HepG2 (cell line): ENCODE data around the gene THAP6. TPM values are rescaled to one million over a fixed set of nuclear protein-coding genes. Genes with fewer than 3 reads are reported as not detected.

ENCODE experiments used
- ATAC-seq: fragments of 200-7000 bp; cut with Tn5 transposase; 3 replicates; pipeline ENCODE4 v1.9.1; 2020; ENCODE audit warnings: mild to moderate bottlenecking, moderate library complexity
- BruUV-seq: library from RNA; stranded (reverse); fragments of 400-500 nt; replicated peaks from 2 replicates; lab custom pipeline; 2021; lab: Mats Ljungman, UMichigan
- CTCF ChIA-PET: fragments of 300-600 bp; formaldehyde crosslinking; extraction: SDS; loops from one replicate; lab custom pipeline; 2021; ENCODE audit warnings: low total read pairs, inconsistent platforms, low intra/inter-chr PET ratio; lab: Yijun Ruan, JAX
- POLR2A ChIA-PET: fragments of 350-600 bp; sonication (Branson Sonifier 250); formaldehyde crosslinking; loops from one replicate; lab custom pipeline; 2020; ENCODE audit warnings: antibody characterized with exemption, inconsistent platforms; lab: Yijun Ruan, JAX
- DNase-seq: peaks from one replicate; pipeline ENCODE4 v3.0.0-alpha.2; 2015; ENCODE audit warnings: low spot score
- FAIRE-seq: peaks from 3 replicates; lab custom pipeline; 2011; peaks lifted over from hg19 to GRCh38; lab: Jason Lieb, UNC
- H2AFZ ChIP-seq: one replicate; pipeline ENCODE4 v1.6.1; 2011; ENCODE audit warnings: low read length, inconsistent platforms
- H3K27ac ChIP-seq: fragments of 300-600 bp; 3 replicates; pipeline ENCODE4 v1.8.0; 2011; ENCODE audit warnings: mixed run types, mild to moderate bottlenecking, mixed read lengths, low read length, inconsistent platforms; ENCODE audit not compliant: insufficient read depth; ENCODE audit errors: extremely low read length
- H3K27me3 ChIP-seq, 2 experiments: fragments of 200-600 bp in 1 of 2; 2 replicates in 1 of 2; 3 replicates in 1 of 2; pipeline versions ENCODE4 v1.6.0 to v1.8.0; 2011; ENCODE audit warnings: low read length in 2 of 2, mild to moderate bottlenecking in 2 of 2, moderate library complexity in 2 of 2, inconsistent platforms in 1 of 2; ENCODE audit not compliant: insufficient read depth in 2 of 2, control insufficient read depth in 1 of 2
- H3K36me3 ChIP-seq, 2 experiments: fragments of 200-600 bp in 1 of 2; replicated peaks in 1 of 2; 2 replicates in 1 of 2; 3 replicates in 1 of 2; pipeline versions ENCODE4 v1.5.1 to v1.8.0; 2011; ENCODE audit warnings: low read length in 2 of 2, inconsistent platforms in 1 of 2; ENCODE audit not compliant: insufficient read depth in 2 of 2, control insufficient read depth in 1 of 2
- H3K4me1 ChIP-seq: 2 replicates; pipeline ENCODE4 v1.5.1; 2012; ENCODE audit warnings: low read length, inconsistent platforms; ENCODE audit not compliant: insufficient read depth
- H3K4me2 ChIP-seq: 2 replicates; pipeline ENCODE4 v1.6.0; 2011; ENCODE audit warnings: low read depth, low read length, inconsistent platforms
- H3K4me3 ChIP-seq, 3 experiments: fragments of 200-600 bp in 1 of 3; sonication (generic), shearing (Covaris generic) in 1 of 3; replicated peaks in 1 of 3; 2 replicates each; pipeline ENCODE4 v1.5.1; 2011 to 2016; ENCODE audit warnings: low read length in 3 of 3, inconsistent platforms in 2 of 3, low read depth in 2 of 3, mild to moderate bottlenecking in 2 of 3, control low read depth in 1 of 3, mixed read lengths in 1 of 3; ENCODE audit not compliant: insufficient read depth in 1 of 3
- H3K79me2 ChIP-seq: one replicate; pipeline ENCODE4 v1.6.1; 2011; ENCODE audit warnings: low read length, inconsistent platforms; ENCODE audit not compliant: insufficient read depth
- H3K9ac ChIP-seq: 2 replicates; pipeline ENCODE4 v1.6.0; 2011; ENCODE audit warnings: mild to moderate bottlenecking, low read depth, low read length, inconsistent platforms; ENCODE audit not compliant: insufficient read depth
- H3K9me3 ChIP-seq: 2 replicates; pipeline ENCODE4 v1.5.1; 2012; ENCODE audit warnings: mild to moderate bottlenecking, low read length
- H4K20me1 ChIP-seq: 2 replicates; pipeline ENCODE4 v1.6.0; 2011; ENCODE audit warnings: inconsistent platforms, mild to moderate bottlenecking, low read length, moderate library complexity; ENCODE audit not compliant: insufficient read depth
- ATF7-NPFF ChIP-seq: sonication (generic); formaldehyde crosslinking; IDR thresholded peaks from 2 replicates; pipeline ENCODE4 v1.8.1; 2023; ENCODE audit warnings: mild to moderate bottlenecking, low read depth, missing genetic modification reagents, moderate library complexity
- CHCHD3 ChIP-seq: sonication (generic); formaldehyde crosslinking; IDR thresholded peaks from 2 replicates; pipeline ENCODE4 v1.8.0; 2022; ENCODE audit warnings: mild to moderate bottlenecking, missing genetic modification reagents, moderate library complexity
- HDAC1 ChIP-seq: sonication (generic); formaldehyde crosslinking; IDR thresholded peaks from 2 replicates; pipeline ENCODE4 v1.5.1; 2020; ENCODE audit warnings: mild to moderate bottlenecking, missing genetic modification reagents
- MYNN ChIP-seq: sonication (generic); formaldehyde crosslinking; IDR thresholded peaks from 2 replicates; pipeline ENCODE4 v1.4.0; 2020; ENCODE audit warnings: mild to moderate bottlenecking, low read depth, missing genetic modification reagents
- PCBP2 ChIP-seq: fragments of 200-400 bp; formaldehyde crosslinking; optimal IDR thresholded peaks from 2 replicates; pipeline ENCODE3; 2018; ENCODE audit warnings: low read length, low read depth; ENCODE audit not compliant: poor library complexity, severe bottlenecking
- RAD51 ChIP-seq: fragments of 450-650 bp; IDR thresholded peaks from 2 replicates; pipeline ENCODE4 v1.6.1; 2016; ENCODE audit warnings: borderline replicate concordance
- ZEB1 ChIP-seq: IDR thresholded peaks from 2 replicates; pipeline ENCODE4 v1.6.1; 2012; ENCODE audit warnings: mild to moderate bottlenecking, low read depth, inconsistent platforms; ENCODE audit not compliant: insufficient replicate concordance
- ZNF142 ChIP-seq: sonication (generic); formaldehyde crosslinking; IDR thresholded peaks from 2 replicates; pipeline ENCODE4 v1.4.0; 2020; ENCODE audit warnings: missing genetic modification reagents
- ZNF563 ChIP-seq: sonication (generic); formaldehyde crosslinking; IDR thresholded peaks from 2 replicates; pipeline ENCODE4 v1.8.0; 2022; ENCODE audit warnings: mild to moderate bottlenecking, moderate library complexity, missing genetic modification reagents
- ZNF607 ChIP-seq: sonication (generic); formaldehyde crosslinking; IDR thresholded peaks from 2 replicates; pipeline ENCODE4 v1.5.1; 2020; ENCODE audit warnings: missing genetic modification reagents, mild to moderate bottlenecking, borderline replicate concordance
- ZNF749 ChIP-seq: sonication (generic); formaldehyde crosslinking; IDR thresholded peaks from 2 replicates; pipeline ENCODE4 v1.8.0; 2022; ENCODE audit warnings: mild to moderate bottlenecking, missing genetic modification reagents, moderate library complexity, borderline replicate concordance
- ZSCAN29 ChIP-seq: sonication (generic); formaldehyde crosslinking; conservative IDR thresholded peaks from 2 replicates; pipeline ENCODE4 v1.4.0; 2020; ENCODE audit warnings: mild to moderate bottlenecking, missing genetic modification reagents
- WGBS: methylation state at CpG from one replicate; pipeline ENCODE4 v1.1.6; 2017; ENCODE audit warnings: low lambda C conversion rate; 5-methylcytosine and 5-hydroxymethylcytosine counted together
- in situ Hi-C: cut with HindIII; loops from 2 replicates; pipeline ENCODE4 v1.10.0; 2017; ENCODE audit warnings: low pct_unique_long_range_greater_than_20kb; ENCODE audit not compliant: extremely low pct_ligation_motif_present
- intact Hi-C: fragments of 100-400 bp; cut with micrococcal nuclease; formaldehyde crosslinking; loops from one replicate; pipeline ENCODE4 v1.10.0; 2022; ENCODE audit not compliant: unreplicated experiment
- polyA plus RNA-seq, 8 experiments: library from polyadenylated mRNA; depleted of rRNA in 3 of 8; stranded (reverse) in 7 of 8; unstranded in 1 of 8; fragments of >200 nt; fragmentation: Illumina TruSeq in 4 of 8; extraction: Trizol in 4 of 8; gene quantifications; 2 replicates each; pipeline versions ENCODE4 v1.2.1 to v1.2.3, GENCODE V29; 2011 to 2016; ENCODE audit warnings: low read depth in 4 of 8, missing spikeins in 1 of 8, mixed read lengths in 1 of 8; ENCODE audit not compliant: insufficient read depth in 1 of 8
- total RNA-seq, 5 experiments: library from RNA; depleted of rRNA; stranded (reverse); fragments of >200 nt; fragmentation: Illumina TruSeq; extraction: Trizol; gene quantifications; 2 replicates each; pipeline ENCODE4 v1.2.3, GENCODE V29; 2016; ENCODE audit warnings: low read depth in 1 of 5
- TF ChIP-seq, protein P1 (sequence below): sonication (generic); formaldehyde crosslinking; IDR thresholded peaks from 2 replicates; pipeline ENCODE4 v1.4.0; 2020; ENCODE audit warnings: missing genetic modification reagents; ENCODE audit errors: not compliant biosample characterization

Gene THAP6
- total and polyA plus RNA-seq, 2 of the 13 experiments (the other 11 are each of a cell fraction or from before 2014, with no cell fraction given), result 9.3 to 14.7 TPM

DNA sequence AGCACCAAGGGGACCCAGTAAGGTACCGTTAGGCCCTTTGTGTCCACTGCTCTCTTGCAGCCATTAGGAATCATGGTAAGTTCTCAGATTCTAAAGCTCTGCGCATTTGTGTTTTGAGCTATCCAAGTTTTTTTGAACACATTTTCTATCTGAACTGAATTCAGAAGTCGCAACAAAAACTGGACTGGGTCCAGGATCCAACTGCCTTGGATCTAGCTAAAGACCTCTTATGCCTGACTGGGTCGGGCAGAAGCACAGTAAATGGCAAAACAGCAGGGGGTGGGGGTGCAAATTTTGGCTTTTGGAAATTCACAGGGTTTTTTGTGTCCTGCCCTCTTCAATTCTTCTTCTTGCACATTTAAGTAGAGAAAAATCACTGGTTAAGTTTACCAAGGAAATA is 30.1 kb upstream of the THAP6 start:
- BruUV-seq, result no TSS peak
- H4K20me1 ChIP-seq, result no peaks in the 10 kb centered on the region
- no peak for ATAC-seq
- no peak overlapping the region for H3K9ac ChIP-seq
- H2AFZ ChIP-seq, result no peak overlapping the region
- no peak for FAIRE-seq
- no peak overlapping the region for H3K4me3 ChIP-seq
- H3K9me3 ChIP-seq, result no peaks in the 10 kb centered on the region
- no peaks in the 10 kb centered on the region for H3K4me1 ChIP-seq
- no peaks in the 10 kb centered on the region for H3K79me2 ChIP-seq
- DNase-seq, result no peak
- no peak overlapping the region for H3K27ac ChIP-seq
- TF ChIP-seq ZNF749 (no peak), HDAC1 (no peak), ZNF607 (no peak), PCBP2 (no peak), ZSCAN29 (CRISPR knock-in tag) (no peak), MYNN (CRISPR knock-in tag) (no peak), ATF7-NPFF (CRISPR knock-in tag) (no peak), RAD51 (no peak), CHCHD3 (CRISPR knock-in tag) (no peak), ZEB1 (no peak), ZNF563 (no peak), ZNF142 (CRISPR knock-in tag) (no peak)
- TF ChIP-seq, protein P1, sequence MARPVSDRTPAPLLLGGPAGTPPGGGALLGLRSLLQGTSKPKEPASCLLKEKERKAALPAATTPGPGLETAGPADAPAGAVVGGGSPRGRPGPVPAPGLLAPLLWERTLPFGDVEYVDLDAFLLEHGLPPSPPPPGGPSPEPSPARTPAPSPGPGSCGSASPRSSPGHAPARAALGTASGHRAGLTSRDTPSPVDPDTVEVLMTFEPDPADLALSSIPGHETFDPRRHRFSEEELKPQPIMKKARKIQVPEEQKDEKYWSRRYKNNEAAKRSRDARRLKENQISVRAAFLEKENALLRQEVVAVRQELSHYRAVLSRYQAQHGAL (CRISPR knock-in tag), result no peak
- intact Hi-C loops, result no loop called here
- no peak overlapping the region for H3K4me2 ChIP-seq
- 91% methylated on average over 4 of the region's 4 CpGs for WGBS
- peaks cover 7 to 28% of the 10 kb centered on the region in 2 experiments for H3K36me3 ChIP-seq
- H3K27me3 ChIP-seq, result no peaks in the 10 kb centered on the region
- in situ Hi-C loops, result loop anchor here (25.0 kb wide), 1 partner anchor 547 kb away; the partner anchor contains the start of gene PARM1
- ChIA-PET POLR2A (no interaction called here), CTCF (no interaction called here)
